A549 (cell line): Measurements from ENCODE around the gene HS6ST3.

Source experiments
- BCL3 ChIP-seq: fragments of >200 bp; sonication (Bioruptor Twin); formaldehyde crosslinking; IDR thresholded peaks from 3 replicates; pipeline ENCODE4 v1.6.1; 2016
- CEBPB ChIP-seq, 2 experiments: fragments of >200 bp in 1 of 2; sonication (Bioruptor Twin) in 1 of 2; formaldehyde crosslinking in 1 of 2; IDR thresholded peaks; 2 replicates each; pipeline ENCODE4 v1.6.1; 2012 to 2016
- CHD2 ChIP-seq: fragments of 150-350 bp; IDR thresholded peaks from 2 replicates; pipeline ENCODE4 v1.6.1; 2014; ENCODE audit warnings: low read length; ENCODE audit not compliant: partially characterized antibody
- CHD4 ChIP-seq: fragments of 200-600 bp; sonication (generic); IDR thresholded peaks from 2 replicates; pipeline ENCODE4 v1.6.1; 2016; ENCODE audit warnings: antibody characterized with exemption, mild to moderate bottlenecking, borderline replicate concordance
- CTCF ChIP-seq: fragments of >200 bp; sonication (Bioruptor Twin); formaldehyde crosslinking; IDR thresholded peaks from 3 replicates; pipeline ENCODE4 v1.5.1; 2016
- EP300 ChIP-seq, 2 experiments: fragments of >200 bp; sonication (Bioruptor Twin); formaldehyde crosslinking; IDR thresholded peaks; 2 replicates in 1 of 2; 3 replicates in 1 of 2; pipeline ENCODE4 v1.6.1; 2016 to 2017
- FOSL2 ChIP-seq, 2 experiments: fragments of 450-650 bp in 1 of 2; fragments of >200 bp in 1 of 2; sonication (Bioruptor Twin) in 1 of 2; formaldehyde crosslinking; IDR thresholded peaks; 2 replicates each; pipeline versions ENCODE4 v1.5.0 to v1.6.1; 2016 to 2020; ENCODE audit warnings: mild to moderate bottlenecking in 1 of 2, moderate library complexity in 1 of 2
- HOXA7 ChIP-seq: fragments of 250-450 bp; sonication (Bioruptor Pico); IDR thresholded peaks from 2 replicates; pipeline ENCODE4 v1.5.0; 2020; ENCODE audit warnings: mild to moderate bottlenecking, moderate library complexity
- JUNB ChIP-seq: fragments of >200 bp; sonication (Bioruptor Twin); formaldehyde crosslinking; IDR thresholded peaks from 2 replicates; pipeline ENCODE4 v1.6.1; 2016
- POLR2A ChIP-seq: IDR thresholded peaks from 2 replicates; pipeline ENCODE4 v1.6.1; 2012; ENCODE audit warnings: mild to moderate bottlenecking, low read length
- RARB ChIP-seq: fragments of 250-450 bp; sonication (Bioruptor Pico); IDR thresholded peaks from 2 replicates; pipeline ENCODE4 v1.8.0; 2021; ENCODE audit warnings: mild to moderate bottlenecking, moderate library complexity
- REST ChIP-seq: fragments of 200-600 bp; sonication (generic); IDR thresholded peaks from 2 replicates; pipeline ENCODE4 v1.6.1; 2016; ENCODE audit warnings: antibody characterized with exemption, mild to moderate bottlenecking, moderate library complexity

GRCh38 chr13:96274046-96274445 lies 184.1 kb downstream of the HS6ST3 start:
- TF ChIP-seq CTCF (no peak), EP300 (IDR thresholded peaks at IDR 0.05) (no peak), REST (no peak), POLR2A (no peak), CHD2 (no peak), CHD4 (no peak), FOSL2 (IDR thresholded peaks at IDR 0.05) (no peak), FOSL2 (CRISPR knock-in tag; IDR thresholded peaks at IDR 0.05) (no peak), JUNB (no peak), CEBPB (IDR thresholded peaks at IDR 0.05) (no peak), RARB (CRISPR knock-in tag) (no peak), BCL3 (no peak), HOXA7 (CRISPR knock-in tag) (no peak)
